ENCODE data around the gene TPR.

The TPR gene

DNA sequence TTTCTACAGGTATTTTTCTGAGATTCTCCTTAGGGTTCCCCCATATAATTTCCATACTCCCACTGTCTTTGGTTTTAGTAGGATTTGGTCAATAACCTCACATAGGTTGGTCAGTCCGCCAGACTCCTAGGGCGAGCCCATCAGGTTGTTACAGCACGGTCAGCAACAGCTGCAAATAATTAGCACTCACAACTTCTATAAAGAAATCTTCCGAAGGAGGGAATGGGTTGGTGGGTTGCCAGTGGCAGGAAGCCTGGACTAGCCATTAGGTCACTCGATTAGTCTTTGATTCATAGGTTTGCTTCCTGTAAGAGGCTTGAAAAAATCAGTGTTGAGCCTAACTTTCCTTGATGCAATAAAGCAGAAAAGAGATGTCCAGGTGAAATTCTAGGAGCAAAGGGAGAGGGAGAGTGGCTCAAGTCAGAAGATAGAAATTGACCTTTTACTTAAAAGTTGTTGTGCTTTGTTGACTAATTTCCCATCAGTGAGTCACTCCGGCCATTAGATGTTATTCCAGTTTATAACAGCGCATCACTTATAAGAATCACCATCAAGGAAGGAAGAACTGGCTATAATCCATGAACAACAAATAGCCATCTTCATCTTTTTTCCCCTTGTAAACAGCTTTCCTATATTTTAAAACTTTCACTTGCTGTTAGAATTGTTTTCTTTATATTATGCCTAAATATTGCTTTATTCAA lies 88.3 kb downstream of the TPR start:
- DNase-seq (ENCODE audit: low spot score) = no peak
- ChIA-PET CTCF (no interaction called here), POLR2A (ENCODE audit: low non-redundant PET) (no interaction called here)
- TF ChIP-seq, protein P1, sequence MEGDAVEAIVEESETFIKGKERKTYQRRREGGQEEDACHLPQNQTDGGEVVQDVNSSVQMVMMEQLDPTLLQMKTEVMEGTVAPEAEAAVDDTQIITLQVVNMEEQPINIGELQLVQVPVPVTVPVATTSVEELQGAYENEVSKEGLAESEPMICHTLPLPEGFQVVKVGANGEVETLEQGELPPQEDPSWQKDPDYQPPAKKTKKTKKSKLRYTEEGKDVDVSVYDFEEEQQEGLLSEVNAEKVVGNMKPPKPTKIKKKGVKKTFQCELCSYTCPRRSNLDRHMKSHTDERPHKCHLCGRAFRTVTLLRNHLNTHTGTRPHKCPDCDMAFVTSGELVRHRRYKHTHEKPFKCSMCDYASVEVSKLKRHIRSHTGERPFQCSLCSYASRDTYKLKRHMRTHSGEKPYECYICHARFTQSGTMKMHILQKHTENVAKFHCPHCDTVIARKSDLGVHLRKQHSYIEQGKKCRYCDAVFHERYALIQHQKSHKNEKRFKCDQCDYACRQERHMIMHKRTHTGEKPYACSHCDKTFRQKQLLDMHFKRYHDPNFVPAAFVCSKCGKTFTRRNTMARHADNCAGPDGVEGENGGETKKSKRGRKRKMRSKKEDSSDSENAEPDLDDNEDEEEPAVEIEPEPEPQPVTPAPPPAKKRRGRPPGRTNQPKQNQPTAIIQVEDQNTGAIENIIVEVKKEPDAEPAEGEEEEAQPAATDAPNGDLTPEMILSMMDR (conservative IDR thresholded peaks at IDR 0.05; ENCODE audit: low read depth) = no peak
- no peak overlapping the region for H3K27ac ChIP-seq

DNA sequence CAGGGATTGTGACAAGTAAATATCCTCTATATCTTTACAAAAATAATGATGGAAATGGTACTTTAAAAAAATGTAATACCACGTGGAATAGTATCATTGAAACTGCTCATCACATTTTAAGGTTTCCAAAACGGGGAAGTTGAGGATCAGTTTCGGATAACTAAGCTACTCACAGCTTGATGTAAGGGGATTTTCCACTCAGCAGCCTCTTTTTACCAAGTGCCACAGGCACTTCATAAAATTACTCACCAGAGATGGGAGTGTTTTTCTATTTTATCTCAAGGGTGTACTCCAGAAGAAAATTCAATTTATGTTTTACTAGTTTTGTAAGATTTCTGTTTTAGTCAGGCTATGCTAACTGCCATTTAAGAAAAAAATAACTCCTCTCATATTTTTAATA lies 91.7 kb downstream of the TPR start:
- no peak overlapping the region for H3K27ac ChIP-seq
- POLR2A ChIA-PET (ENCODE audit: low non-redundant PET) = no interaction called here
- CTCF ChIA-PET = no interaction called here
- no peak for DNase-seq (ENCODE audit: low spot score)
- TF ChIP-seq, protein P1 (conservative IDR thresholded peaks at IDR 0.05; ENCODE audit: low read depth) = no peak

DNA sequence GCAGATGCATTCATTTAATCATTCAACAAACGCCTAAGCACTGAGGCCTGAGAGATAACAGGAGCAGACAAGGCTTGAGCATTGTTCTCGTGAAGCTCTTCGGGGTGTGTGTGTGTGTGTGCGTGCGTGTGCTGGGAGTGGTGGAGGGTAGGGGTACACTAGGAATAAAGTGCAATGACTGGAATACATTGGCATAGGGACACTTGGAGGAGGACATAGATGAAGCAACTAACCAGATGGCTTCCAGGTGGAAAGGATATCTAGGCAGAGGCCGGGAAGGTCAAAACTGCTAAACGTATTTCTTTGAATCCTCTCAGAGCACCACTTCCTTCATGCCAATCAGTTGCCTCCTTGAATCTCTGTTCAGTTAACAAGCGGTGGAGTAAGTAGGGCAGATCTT lies 92.6 kb downstream of the TPR start:
- POLR2A ChIA-PET (ENCODE audit: low non-redundant PET) = no interaction called here
- TF ChIP-seq, protein P1 (conservative IDR thresholded peaks at IDR 0.05; ENCODE audit: low read depth) = no peak
- CTCF ChIA-PET = no interaction called here
- H3K27ac ChIP-seq = no peak overlapping the region
- no peak for DNase-seq (ENCODE audit: low spot score)

DNA sequence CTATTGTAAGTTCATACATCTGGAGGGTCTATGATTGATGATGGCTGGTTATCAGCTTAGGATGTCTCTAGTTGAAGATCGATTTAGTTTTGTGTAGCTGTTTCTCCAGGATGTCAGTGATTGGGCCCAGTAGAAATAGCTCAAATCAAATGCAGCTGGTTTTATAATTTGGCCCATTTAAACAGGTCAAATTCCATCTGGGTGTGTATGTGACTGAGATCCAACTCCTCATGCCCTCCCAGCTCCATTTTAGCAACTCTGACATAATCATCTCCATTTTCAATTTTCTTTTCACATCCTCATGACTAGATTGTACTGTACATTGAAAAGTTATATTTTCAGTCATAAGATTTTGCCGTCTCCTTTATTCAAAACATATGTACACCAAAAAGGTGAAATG lies 99.2 kb downstream of the TPR start:
- ChIA-PET POLR2A (ENCODE audit: low non-redundant PET) (no interaction called here), CTCF (no interaction called here)
- TF ChIP-seq, protein P1 (conservative IDR thresholded peaks at IDR 0.05; ENCODE audit: low read depth) = no peak
- DNase-seq (ENCODE audit: low spot score) = no peak
- no peak overlapping the region for H3K27ac ChIP-seq

DNA sequence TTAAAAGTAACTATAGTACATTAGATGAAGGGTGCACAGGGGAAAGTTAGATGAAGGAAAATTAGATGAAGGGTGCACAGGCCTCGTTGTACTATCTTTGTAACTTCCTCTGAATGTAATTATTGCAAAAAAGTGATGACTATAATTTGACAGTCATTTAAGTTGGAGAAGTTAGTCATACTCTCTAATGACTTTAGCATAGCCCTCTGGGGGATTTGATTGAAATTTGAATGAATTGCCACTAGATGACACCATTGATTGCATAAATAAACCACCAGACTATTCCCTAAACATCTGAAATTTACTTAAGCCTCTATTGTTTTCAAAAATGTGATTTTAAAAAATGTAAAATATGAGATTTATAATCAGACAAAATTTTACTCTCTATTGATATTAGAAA lies 102.6 kb downstream of the TPR start:
- ChIA-PET CTCF (no interaction called here), POLR2A (ENCODE audit: low non-redundant PET) (no interaction called here)
- TF ChIP-seq, protein P1 (conservative IDR thresholded peaks at IDR 0.05; ENCODE audit: low read depth) = no peak
- H3K27ac ChIP-seq = no peak overlapping the region
- DNase-seq (ENCODE audit: low spot score) = no peak

DNA sequence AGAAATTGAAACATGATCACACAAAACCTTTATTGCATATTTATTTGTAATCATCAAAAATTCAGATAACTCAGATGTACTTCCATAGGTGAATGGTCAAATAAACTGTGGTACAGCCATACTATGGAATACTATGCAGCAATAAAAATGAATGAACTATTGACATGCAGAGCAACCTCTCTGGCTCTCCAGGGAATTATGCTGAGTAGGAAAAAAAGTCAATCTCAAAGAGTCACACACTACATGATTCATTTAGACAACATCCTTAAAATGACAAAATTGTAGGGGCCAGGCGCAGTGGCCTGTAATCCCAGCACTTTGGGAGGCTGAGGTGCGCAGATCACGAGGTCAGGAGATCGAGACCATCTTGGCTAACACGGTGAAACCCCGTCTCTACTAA lies 104.0 kb downstream of the TPR start:
- ChIA-PET POLR2A (ENCODE audit: low non-redundant PET) (no interaction called here), CTCF (no interaction called here)
- DNase-seq (ENCODE audit: low spot score) = no peak
- TF ChIP-seq, protein P1 (conservative IDR thresholded peaks at IDR 0.05; ENCODE audit: low read depth) = no peak
- no peak overlapping the region for H3K27ac ChIP-seq
